ENCODE results near the gene BAZ1A.

DNA sequence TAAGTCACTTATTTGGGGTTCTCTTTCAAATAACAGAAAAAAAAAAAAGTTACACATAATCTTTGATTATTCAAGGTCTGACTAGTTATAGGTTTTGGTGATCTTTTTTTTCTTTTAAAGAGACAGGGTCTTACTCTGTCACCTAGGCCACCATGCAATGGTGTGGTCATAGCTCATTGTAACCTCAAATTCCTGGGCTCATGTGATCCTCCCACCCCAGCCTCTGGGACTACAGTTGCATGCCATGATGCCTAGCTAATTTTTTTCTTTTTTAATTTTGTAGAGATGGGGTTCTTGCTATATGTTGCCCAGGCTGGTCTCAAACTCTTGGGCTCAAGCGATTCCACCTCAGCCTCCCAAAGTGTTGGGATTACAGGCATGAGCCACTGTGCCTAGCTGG is 104.3 kb downstream of the BAZ1A start:
- TF ChIP-seq, protein P1, sequence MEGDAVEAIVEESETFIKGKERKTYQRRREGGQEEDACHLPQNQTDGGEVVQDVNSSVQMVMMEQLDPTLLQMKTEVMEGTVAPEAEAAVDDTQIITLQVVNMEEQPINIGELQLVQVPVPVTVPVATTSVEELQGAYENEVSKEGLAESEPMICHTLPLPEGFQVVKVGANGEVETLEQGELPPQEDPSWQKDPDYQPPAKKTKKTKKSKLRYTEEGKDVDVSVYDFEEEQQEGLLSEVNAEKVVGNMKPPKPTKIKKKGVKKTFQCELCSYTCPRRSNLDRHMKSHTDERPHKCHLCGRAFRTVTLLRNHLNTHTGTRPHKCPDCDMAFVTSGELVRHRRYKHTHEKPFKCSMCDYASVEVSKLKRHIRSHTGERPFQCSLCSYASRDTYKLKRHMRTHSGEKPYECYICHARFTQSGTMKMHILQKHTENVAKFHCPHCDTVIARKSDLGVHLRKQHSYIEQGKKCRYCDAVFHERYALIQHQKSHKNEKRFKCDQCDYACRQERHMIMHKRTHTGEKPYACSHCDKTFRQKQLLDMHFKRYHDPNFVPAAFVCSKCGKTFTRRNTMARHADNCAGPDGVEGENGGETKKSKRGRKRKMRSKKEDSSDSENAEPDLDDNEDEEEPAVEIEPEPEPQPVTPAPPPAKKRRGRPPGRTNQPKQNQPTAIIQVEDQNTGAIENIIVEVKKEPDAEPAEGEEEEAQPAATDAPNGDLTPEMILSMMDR (IDR thresholded peaks at IDR 0.05) = no peak
- no peak for TF ChIP-seq POLR2AphosphoS5 (IDR thresholded peaks at IDR 0.05; ENCODE audit: low read depth, low read length)

Measured in Panc1 (cell line).